ENCODE data around the gene EPHB2. TPM values are rescaled to one million over a fixed set of nuclear protein-coding genes. Genes with fewer than 3 reads are reported as not detected.

The EPHB2 gene
- total RNA-seq, 4 donors from 2014 or later = 7.2 to 12.6 (median 9.1) TPM

- Histone ChIP-seq H3K27ac (no peak overlapping the region), H3K36me3 (no peaks in the 10 kb centered on the region), H3K9me3 (no peaks in the 10 kb centered on the region), H3K4me1 (peaks cover 0 to 77% (median 28%) of the 10 kb centered on the region in 4 donors), H3K4me3 (no peak overlapping the region), H3K27me3 (no peaks in the 10 kb centered on the region)
- DNase-seq (ENCODE audit: low spot score in 2 of 2) = no peak
- WGBS, 2 donors = 46 to 63% methylated on average over 7 of the region's 7 CpGs
- no peak for TF ChIP-seq CTCF (IDR thresholded peaks at IDR 0.05)
- TF ChIP-seq POLR2A (IDR thresholded peaks at IDR 0.05) = no peak
- TF ChIP-seq EP300 (IDR thresholded peaks at IDR 0.05) = no peak
These were observed 66.9 kb downstream of the EPHB2 start for GRCh38 chr1:22777388-22778057.

GRCh38 chr1:22778408-22778807 lies 67.8 kb downstream of the EPHB2 start:
- Histone ChIP-seq H3K27ac (peak overlapping the region in 3 of 4 donors; percentile 42 to 72 (median 64)), H3K27me3 (no peaks in the 10 kb centered on the region), H3K36me3 (no peaks in the 10 kb centered on the region), H3K4me3 (no peak overlapping the region), H3K4me1 (peaks cover 0 to 68% (median 28%) of the 10 kb centered on the region in 4 donors), H3K9me3 (no peaks in the 10 kb centered on the region)
- 46 to 69% methylated on average over 2 of the region's 2 CpGs for WGBS, 2 donors
- TF ChIP-seq POLR2A (IDR thresholded peaks at IDR 0.05) (no peak), CTCF (IDR thresholded peaks at IDR 0.05) (no peak), EP300 (IDR thresholded peaks at IDR 0.05) (no peak)
- DNase-seq (ENCODE audit: low spot score in 2 of 2) = no peak

GRCh38 chr1:22778862-22779520 lies 68.4 kb downstream of the EPHB2 start:
- DNase-seq (ENCODE audit: low spot score in 2 of 2) = peak; percentile 19 to 20
- peak overlapping the region in 3 of 4 donors; percentile 42 to 72 (median 64) for H3K27ac ChIP-seq
- WGBS, 2 donors = 11 to 25% methylated on average over 9 of the region's 9 CpGs

GRCh38 chr1:22780696-22781095 lies 70.1 kb downstream of the EPHB2 start:
- WGBS, 2 donors = 73% methylated on average over 14 of the region's 14 CpGs
- no peaks in the 10 kb centered on the region for H3K27me3 ChIP-seq
- DNase-seq (ENCODE audit: low spot score in 2 of 2) = no peak
- no peaks in the 10 kb centered on the region for H3K9me3 ChIP-seq
- no peak overlapping the region for H3K4me3 ChIP-seq
- peaks cover 0 to 45% (median 17%) of the 10 kb centered on the region in 4 donors for H3K4me1 ChIP-seq
- no peak overlapping the region for H3K27ac ChIP-seq
- peaks cover 0 to 9% (median 0%) of the 10 kb centered on the region in 3 donors for H3K36me3 ChIP-seq
- TF ChIP-seq EP300 (IDR thresholded peaks at IDR 0.05) (no peak), POLR2A (IDR thresholded peaks at IDR 0.05) (no peak), CTCF (IDR thresholded peaks at IDR 0.05) (no peak)

More at GRCh38 chr1:22778862-22779520, 68.4 kb downstream of the EPHB2 start:
- Histone ChIP-seq H3K36me3 (no peaks in the 10 kb centered on the region), H3K9me3 (no peaks in the 10 kb centered on the region), H3K4me3 (no peak overlapping the region), H3K27me3 (no peaks in the 10 kb centered on the region), H3K4me1 (peaks cover 0 to 62% (median 26%) of the 10 kb centered on the region in 4 donors)
- TF ChIP-seq CTCF (IDR thresholded peaks at IDR 0.05) (no peak), POLR2A (IDR thresholded peaks at IDR 0.05) (no peak), EP300 (IDR thresholded peaks at IDR 0.05) (peak in 1 of 2 donors; percentile 5)

- TF ChIP-seq POLR2A (IDR thresholded peaks at IDR 0.05) (no peak), EP300 (IDR thresholded peaks at IDR 0.05) (no peak), CTCF (IDR thresholded peaks at IDR 0.05) (no peak)
- Histone ChIP-seq H3K27ac (no peak overlapping the region), H3K36me3 (peaks cover 0 to 9% (median 0%) of the 10 kb centered on the region in 3 donors), H3K4me1 (peaks cover 0 to 37% (median 16%) of the 10 kb centered on the region in 4 donors), H3K4me3 (no peak overlapping the region), H3K9me3 (no peaks in the 10 kb centered on the region), H3K27me3 (no peaks in the 10 kb centered on the region)
- no peak for DNase-seq (ENCODE audit: low spot score in 2 of 2)
- WGBS, 2 donors = 87 to 92% methylated on average over 4 of the region's 4 CpGs
These were observed 70.8 kb downstream of the EPHB2 start for GRCh38 chr1:22781483-22781882.
